Measurements from ENCODE around the gene TNFRSF21. TPM values are rescaled to one million over a fixed set of nuclear protein-coding genes. Genes with fewer than 3 reads are reported as not detected.

Gene TNFRSF21
- total RNA-seq, 1 experiment from 2014 or later, result 106 TPM

- ATAC-seq, result no peak
- POLR2A ChIA-PET (ENCODE audit: unreplicated experiment), result interaction anchor here (0.5 kb wide), 1 partner anchor 282 kb away, joined by 3 read pairs; no protein-coding TSS in a partner anchor
- peaks cover 93% of the 10 kb centered on the region for H3K79me2 ChIP-seq (ENCODE audit: low read length)
These were observed 44.9 kb downstream of the TNFRSF21 start for GRCh38 chr6:47264775-47265184.

GRCh38 chr6:47263268-47263667 is 46.4 kb downstream of the TNFRSF21 start:
- H3K27me3 ChIP-seq (ENCODE audit: low read length), result no peaks in the 10 kb centered on the region
- intact Hi-C loops (cut with micrococcal nuclease), result no loop called here
- no peaks in the 10 kb centered on the region for H3F3A ChIP-seq (ENCODE audit: low read length, unreplicated experiment)
- peaks cover 92% of the 10 kb centered on the region for H3K79me2 ChIP-seq (ENCODE audit: low read length)
- H4K20me1 ChIP-seq (ENCODE audit: low read length), result peaks cover 60% of the 10 kb centered on the region
- H3K27ac ChIP-seq (ENCODE audit: low read length), result no peak overlapping the region
- peaks cover 78% of the 10 kb centered on the region for H3K36me3 ChIP-seq (ENCODE audit: low read depth, low read length)
- H3K9me2 ChIP-seq (replicated peaks; ENCODE audit: low read length), result no peaks in the 10 kb centered on the region
- no peak overlapping the region for H2AFZ ChIP-seq (ENCODE audit: low read length)
- ChIA-PET CTCF (no interaction called here), POLR2A (ENCODE audit: unreplicated experiment) (no interaction called here)
- no peak for TF ChIP-seq CTCF (conservative IDR thresholded peaks at IDR 0.05; ENCODE audit: low read depth, low read length)
- TF ChIP-seq EZH2 (IDR thresholded peaks at IDR 0.05; ENCODE audit: low read length, unreplicated experiment), result no peak
- TF ChIP-seq EZH2phosphoT487 (IDR thresholded peaks at IDR 0.05; ENCODE audit: borderline replicate concordance, low read length), result no peak
- H3K4me1 ChIP-seq (ENCODE audit: insufficient read depth, low read length), result no peaks in the 10 kb centered on the region
- DNase-seq (no peak), ATAC-seq (no peak)
- no peaks in the 10 kb centered on the region for H3K9me3 ChIP-seq (ENCODE audit: low read length)
- no peak overlapping the region for H3K4me3 ChIP-seq (ENCODE audit: low read length)
- no peak overlapping the region for H3K9ac ChIP-seq (ENCODE audit: low read length)
- no TSS peak for BruUV-seq (replicated peaks)
- H3K4me2 ChIP-seq (ENCODE audit: low read length), result no peak overlapping the region

More at GRCh38 chr6:47264775-47265184, 44.9 kb downstream of the TNFRSF21 start:
- BruUV-seq (replicated peaks), result no TSS peak
- peaks cover 76% of the 10 kb centered on the region for H3K36me3 ChIP-seq (ENCODE audit: low read depth, low read length)
- H3K9me3 ChIP-seq (ENCODE audit: low read length), result no peaks in the 10 kb centered on the region
- H3K4me3 ChIP-seq (ENCODE audit: low read length), result no peak overlapping the region
- no peak overlapping the region for H3K9ac ChIP-seq (ENCODE audit: low read length)
- TF ChIP-seq EZH2phosphoT487 (IDR thresholded peaks at IDR 0.05; ENCODE audit: borderline replicate concordance, low read length) (no peak), CTCF (conservative IDR thresholded peaks at IDR 0.05; ENCODE audit: low read depth, low read length) (no peak), EZH2 (IDR thresholded peaks at IDR 0.05; ENCODE audit: low read length, unreplicated experiment) (no peak)
- no peaks in the 10 kb centered on the region for H3K9me2 ChIP-seq (replicated peaks; ENCODE audit: low read length)
- H3K4me1 ChIP-seq (ENCODE audit: insufficient read depth, low read length), result no peaks in the 10 kb centered on the region
- CTCF ChIA-PET, result no interaction called here
- no peak overlapping the region for H2AFZ ChIP-seq (ENCODE audit: low read length)
- no peaks in the 10 kb centered on the region for H3K27me3 ChIP-seq (ENCODE audit: low read length)
- no peak overlapping the region for H3K4me2 ChIP-seq (ENCODE audit: low read length)
- H3K27ac ChIP-seq (ENCODE audit: low read length), result no peak overlapping the region
- intact Hi-C loops (cut with micrococcal nuclease), result no loop called here
- no peaks in the 10 kb centered on the region for H3F3A ChIP-seq (ENCODE audit: low read length, unreplicated experiment)
- peaks cover 75% of the 10 kb centered on the region for H4K20me1 ChIP-seq (ENCODE audit: low read length)
- no peak for DNase-seq

- Histone ChIP-seq H3K36me3 (ENCODE audit: low read depth, low read length) (peaks cover 76% of the 10 kb centered on the region), H4K20me1 (ENCODE audit: low read length) (peaks cover 49% of the 10 kb centered on the region), H3K9me2 (replicated peaks; ENCODE audit: low read length) (no peaks in the 10 kb centered on the region), H3F3A (ENCODE audit: low read length, unreplicated experiment) (no peaks in the 10 kb centered on the region), H3K27me3 (ENCODE audit: low read length) (no peaks in the 10 kb centered on the region), H3K9me3 (ENCODE audit: low read length) (no peaks in the 10 kb centered on the region), H3K79me2 (ENCODE audit: low read length) (peaks cover 90% of the 10 kb centered on the region), H3K27ac (ENCODE audit: low read length) (no peak overlapping the region), H2AFZ (ENCODE audit: low read length) (no peak overlapping the region), H3K4me3 (ENCODE audit: low read length) (no peak overlapping the region), H3K9ac (ENCODE audit: low read length) (no peak overlapping the region), H3K4me2 (ENCODE audit: low read length) (no peak overlapping the region), H3K4me1 (ENCODE audit: insufficient read depth, low read length) (no peaks in the 10 kb centered on the region)
- intact Hi-C loops (cut with micrococcal nuclease), result no loop called here
- DNase-seq (no peak), ATAC-seq (no peak)
- BruUV-seq (replicated peaks), result no TSS peak
- TF ChIP-seq CTCF (conservative IDR thresholded peaks at IDR 0.05; ENCODE audit: low read depth, low read length) (no peak), EZH2 (IDR thresholded peaks at IDR 0.05; ENCODE audit: low read length, unreplicated experiment) (no peak), EZH2phosphoT487 (IDR thresholded peaks at IDR 0.05; ENCODE audit: borderline replicate concordance, low read length) (no peak)
- CTCF ChIA-PET, result no interaction called here
- POLR2A ChIA-PET (ENCODE audit: unreplicated experiment), result no interaction called here
These were observed 47.5 kb downstream of the TNFRSF21 start for GRCh38 chr6:47262231-47262630.
